ENCODE data around the gene CNNM2. TPM values are rescaled to one million over a fixed set of nuclear protein-coding genes. Genes with fewer than 3 reads are reported as not detected.
A peak's percentile ranks its signal among the peaks of the same experiment; 100 is the strongest.

CNNM2 gene
- total and polyA plus RNA-seq, 4 donors, result 3.0 to 18.3 (median 7.8) TPM

- 97 to 98% methylated on average over 6 of the region's 6 CpGs for WGBS, 2 donors
- no peaks in the 10 kb centered on the region for H3K27me3 ChIP-seq (ENCODE audit: control insufficient read depth in 3 of 3, insufficient read depth in 3 of 3, low read length in 2 of 3)
- no peak overlapping the region for H3K27ac ChIP-seq (ENCODE audit: low read depth in 1 of 2, low read length in 1 of 2)
- peaks cover 0 to 1% (median 0%) of the 10 kb centered on the region in 4 donors for H3K36me3 ChIP-seq (ENCODE audit: control insufficient read depth in 4 of 4, insufficient read depth in 4 of 4, low read length in 4 of 4)
- DNase-seq (no peak), ATAC-seq (ENCODE audit: insufficient read depth, low FRiP score) (no peak)
- H3K4me1 ChIP-seq (ENCODE audit: control insufficient read depth in 5 of 5, insufficient read depth in 5 of 5, low read length in 5 of 5), result peaks cover 0 to 24% (median 9%) of the 10 kb centered on the region in 5 donors
- no peak overlapping the region for H3K4me3 ChIP-seq
- TF ChIP-seq CTCF (IDR thresholded peaks at IDR 0.05; ENCODE audit: control extremely low read depth, extremely low read depth), result no peak
- no peaks in the 10 kb centered on the region for H3K9me3 ChIP-seq (ENCODE audit: control insufficient read depth in 4 of 4, insufficient read depth in 3 of 4, low read length in 3 of 4)
- no peak overlapping the region for H3K9ac ChIP-seq (ENCODE audit: insufficient read depth in 1 of 2, low read length in 2 of 2)
Observed at GRCh38 chr10:103114876-103115275, 196.8 kb downstream of the CNNM2 start.

- DNase-seq (no peak), ATAC-seq (ENCODE audit: insufficient read depth, low FRiP score) (no peak)
- no peak for TF ChIP-seq CTCF (IDR thresholded peaks at IDR 0.05; ENCODE audit: control extremely low read depth, extremely low read depth)
- Histone ChIP-seq H3K27ac (ENCODE audit: low read depth in 1 of 2, low read length in 1 of 2) (no peak overlapping the region), H3K9ac (ENCODE audit: insufficient read depth in 1 of 2, low read length in 2 of 2) (no peak overlapping the region), H3K36me3 (ENCODE audit: control insufficient read depth in 4 of 4, insufficient read depth in 4 of 4, low read length in 4 of 4) (peaks cover 0 to 1% (median 0%) of the 10 kb centered on the region in 4 donors), H3K4me1 (ENCODE audit: control insufficient read depth in 5 of 5, insufficient read depth in 5 of 5, low read length in 5 of 5) (peaks cover 0 to 14% (median 2%) of the 10 kb centered on the region in 5 donors), H3K27me3 (ENCODE audit: control insufficient read depth in 3 of 3, insufficient read depth in 3 of 3, low read length in 2 of 3) (no peaks in the 10 kb centered on the region), H3K9me3 (ENCODE audit: control insufficient read depth in 4 of 4, insufficient read depth in 3 of 4, low read length in 3 of 4) (no peaks in the 10 kb centered on the region), H3K4me3 (no peak overlapping the region)
- WGBS, 2 donors, result 88 to 96% methylated on average over 2 of the region's 2 CpGs
Observed at GRCh38 chr10:103117247-103117646, 199.2 kb downstream of the CNNM2 start.

GRCh38 chr10:103120546-103120945, 202.5 kb downstream of the CNNM2 start:
- Histone ChIP-seq H3K9ac (ENCODE audit: insufficient read depth in 1 of 2, low read length in 2 of 2) (no peak overlapping the region), H3K27ac (ENCODE audit: low read depth in 1 of 2, low read length in 1 of 2) (no peak overlapping the region), H3K9me3 (ENCODE audit: control insufficient read depth in 4 of 4, insufficient read depth in 3 of 4, low read length in 3 of 4) (no peaks in the 10 kb centered on the region), H3K4me3 (no peak overlapping the region), H3K4me1 (ENCODE audit: control insufficient read depth in 5 of 5, insufficient read depth in 5 of 5, low read length in 5 of 5) (peaks cover 0 to 18% (median 0%) of the 10 kb centered on the region in 5 donors), H3K36me3 (ENCODE audit: control insufficient read depth in 4 of 4, insufficient read depth in 4 of 4, low read length in 4 of 4) (peaks cover 0 to 6% (median 1%) of the 10 kb centered on the region in 4 donors), H3K27me3 (ENCODE audit: control insufficient read depth in 3 of 3, insufficient read depth in 3 of 3, low read length in 2 of 3) (no peaks in the 10 kb centered on the region)
- TF ChIP-seq CTCF (IDR thresholded peaks at IDR 0.05; ENCODE audit: control extremely low read depth, extremely low read depth), result no peak
- 72 to 77% methylated on average over 2 of the region's 2 CpGs for WGBS, 2 donors
- ATAC-seq (ENCODE audit: insufficient read depth, low FRiP score) (no peak), DNase-seq (peak in 1 of 3 donors; percentile 38)
